ENCODE measurements around the gene ANO2.

The ANO2 gene

GRCh38 chr12:5964913-5965900, 20.1 kb upstream of the ANO2 start:
- no peak for DNase-seq

GRCh38 chr12:5963515-5963914, 18.5 kb upstream of the ANO2 start:
- no peak for DNase-seq

GRCh38 chr12:5960783-5961182, 15.7 kb upstream of the ANO2 start:
- DNase-seq: no peak

GRCh38 chr12:5956987-5957386, 11.9 kb upstream of the ANO2 start:
- no peak for DNase-seq

GRCh38 chr12:5954661-5955060, 9.6 kb upstream of the ANO2 start:
- no peak for DNase-seq

- no peak for DNase-seq
Observed at GRCh38 chr12:5953835-5954586, 9.0 kb upstream of the ANO2 start.

GRCh38 chr12:5952031-5952430, 7.0 kb upstream of the ANO2 start:
- DNase-seq: no peak

- no peak for DNase-seq
Observed at GRCh38 chr12:5948696-5949095, 3.6 kb upstream of the ANO2 start.

GRCh38 chr12:5947006-5947405, 1.9 kb upstream of the ANO2 start:
- DNase-seq: no peak

GRCh38 chr12:5946388-5946787, 1.3 kb upstream of the ANO2 start:
- no peak for DNase-seq

GRCh38 chr12:5944688-5945070, 380 bp downstream of the ANO2 start:
- DNase-seq: no peak

GRCh38 chr12:5944053-5944452, 1.0 kb downstream of the ANO2 start:
- no peak for DNase-seq

- DNase-seq: no peak
Observed at GRCh38 chr12:5941907-5942306, 3.2 kb downstream of the ANO2 start.

GRCh38 chr12:5927732-5928516, 17.1 kb downstream of the ANO2 start:
- DNase-seq: no peak

GRCh38 chr12:5925646-5926045, 19.4 kb downstream of the ANO2 start:
- DNase-seq: no peak

GRCh38 chr12:5924342-5924741, 20.7 kb downstream of the ANO2 start:
- no peak for DNase-seq

GRCh38 chr12:5923751-5924150, 21.3 kb downstream of the ANO2 start:
- no peak for DNase-seq

GRCh38 chr12:5923043-5923605, 21.9 kb downstream of the ANO2 start:
- DNase-seq: no peak

GRCh38 chr12:5921966-5922899, 22.8 kb downstream of the ANO2 start:
- no peak for DNase-seq

- no peak for DNase-seq
Observed at GRCh38 chr12:5921027-5921909, 23.8 kb downstream of the ANO2 start.
